HepG2 (cell line): Measurements from ENCODE around the gene QPCT. TPM values are rescaled to one million over a fixed set of nuclear protein-coding genes. Genes with fewer than 3 reads are reported as not detected.

Experiments
- ATAC-seq: fragments of 200-7000 bp; cut with Tn5 transposase; 3 replicates; pipeline ENCODE4 v1.9.1; 2020; ENCODE audit warnings: mild to moderate bottlenecking, moderate library complexity
- BruUV-seq: library from RNA; stranded (reverse); fragments of 400-500 nt; replicated peaks from 2 replicates; lab custom pipeline; 2021; lab: Mats Ljungman, UMichigan
- CTCF ChIA-PET: fragments of 300-600 bp; formaldehyde crosslinking; extraction: SDS; loops from one replicate; lab custom pipeline; 2021; ENCODE audit warnings: low total read pairs, inconsistent platforms, low intra/inter-chr PET ratio; lab: Yijun Ruan, JAX
- POLR2A ChIA-PET: fragments of 350-600 bp; sonication (Branson Sonifier 250); formaldehyde crosslinking; loops from one replicate; lab custom pipeline; 2020; ENCODE audit warnings: antibody characterized with exemption, inconsistent platforms; lab: Yijun Ruan, JAX
- DNase-seq: peaks from one replicate; pipeline ENCODE4 v3.0.0-alpha.2; 2015; ENCODE audit warnings: low spot score
- FAIRE-seq: peaks from 3 replicates; lab custom pipeline; 2011; peaks lifted over from hg19 to GRCh38; lab: Jason Lieb, UNC
- H2AFZ ChIP-seq: one replicate; pipeline ENCODE4 v1.6.1; 2011; ENCODE audit warnings: low read length, inconsistent platforms
- H3K27ac ChIP-seq: fragments of 300-600 bp; 3 replicates; pipeline ENCODE4 v1.8.0; 2011; ENCODE audit warnings: mixed run types, mild to moderate bottlenecking, mixed read lengths, low read length, inconsistent platforms; ENCODE audit not compliant: insufficient read depth; ENCODE audit errors: extremely low read length
- H3K27me3 ChIP-seq, 2 experiments: fragments of 200-600 bp in 1 of 2; 2 replicates in 1 of 2; 3 replicates in 1 of 2; pipeline versions ENCODE4 v1.6.0 to v1.8.0; 2011; ENCODE audit warnings: low read length in 2 of 2, mild to moderate bottlenecking in 2 of 2, moderate library complexity in 2 of 2, inconsistent platforms in 1 of 2; ENCODE audit not compliant: insufficient read depth in 2 of 2, control insufficient read depth in 1 of 2
- H3K36me3 ChIP-seq, 2 experiments: fragments of 200-600 bp in 1 of 2; replicated peaks in 1 of 2; 2 replicates in 1 of 2; 3 replicates in 1 of 2; pipeline versions ENCODE4 v1.5.1 to v1.8.0; 2011; ENCODE audit warnings: low read length in 2 of 2, inconsistent platforms in 1 of 2; ENCODE audit not compliant: insufficient read depth in 2 of 2, control insufficient read depth in 1 of 2
- H3K4me1 ChIP-seq: 2 replicates; pipeline ENCODE4 v1.5.1; 2012; ENCODE audit warnings: low read length, inconsistent platforms; ENCODE audit not compliant: insufficient read depth
- H3K4me2 ChIP-seq: 2 replicates; pipeline ENCODE4 v1.6.0; 2011; ENCODE audit warnings: low read depth, low read length, inconsistent platforms
- H3K4me3 ChIP-seq, 3 experiments: fragments of 200-600 bp in 1 of 3; sonication (generic), shearing (Covaris generic) in 1 of 3; replicated peaks in 1 of 3; 2 replicates each; pipeline ENCODE4 v1.5.1; 2011 to 2016; ENCODE audit warnings: low read length in 3 of 3, inconsistent platforms in 2 of 3, low read depth in 2 of 3, mild to moderate bottlenecking in 2 of 3, control low read depth in 1 of 3, mixed read lengths in 1 of 3; ENCODE audit not compliant: insufficient read depth in 1 of 3
- H3K79me2 ChIP-seq: one replicate; pipeline ENCODE4 v1.6.1; 2011; ENCODE audit warnings: low read length, inconsistent platforms; ENCODE audit not compliant: insufficient read depth
- H3K9ac ChIP-seq: 2 replicates; pipeline ENCODE4 v1.6.0; 2011; ENCODE audit warnings: mild to moderate bottlenecking, low read depth, low read length, inconsistent platforms; ENCODE audit not compliant: insufficient read depth
- H3K9me3 ChIP-seq: 2 replicates; pipeline ENCODE4 v1.5.1; 2012; ENCODE audit warnings: mild to moderate bottlenecking, low read length
- H4K20me1 ChIP-seq: 2 replicates; pipeline ENCODE4 v1.6.0; 2011; ENCODE audit warnings: inconsistent platforms, mild to moderate bottlenecking, low read length, moderate library complexity; ENCODE audit not compliant: insufficient read depth
- ATF3 ChIP-seq: sonication (generic); formaldehyde crosslinking; IDR thresholded peaks from 2 replicates; pipeline ENCODE4 v1.4.0; 2020; ENCODE audit warnings: missing genetic modification reagents
- ATF4 ChIP-seq, 2 experiments: fragments of 450-650 bp in 1 of 2; sonication (generic) in 1 of 2; formaldehyde crosslinking; IDR thresholded peaks; 2 replicates each; pipeline versions ENCODE4 v1.5.0 to v1.8.0; 2020 to 2022; ENCODE audit warnings: mild to moderate bottlenecking in 1 of 2, missing genetic modification reagents in 1 of 2
- ELF3 ChIP-seq: IDR thresholded peaks from 2 replicates; pipeline ENCODE4 v1.6.1; 2016; ENCODE audit warnings: missing genetic modification reagents, missing compliant biosample characterization
- EP300 ChIP-seq, 3 experiments: sonication (generic) in 1 of 3; formaldehyde crosslinking in 1 of 3; IDR thresholded peaks; 2 replicates each; pipeline versions ENCODE4 v1.5.1 to v1.6.1; 2011 to 2020; ENCODE audit warnings: low read depth in 2 of 3, low read length in 2 of 3, borderline replicate concordance in 1 of 3, improper control_type of control experiment in 1 of 3, mild to moderate bottlenecking in 1 of 3, missing genetic modification reagents in 1 of 3, moderate library complexity in 1 of 3
- ETV5 ChIP-seq: IDR thresholded peaks from 2 replicates; pipeline ENCODE4 v1.6.1; 2018; ENCODE audit warnings: missing biosample characterization, missing genetic modification reagents, inconsistent platforms, borderline replicate concordance
- FOXA1 ChIP-seq, 2 experiments: fragments of 450-650 bp in 1 of 2; sonication (generic) in 1 of 2; formaldehyde crosslinking in 1 of 2; IDR thresholded peaks; 2 replicates each; pipeline versions ENCODE4 v1.4.0 to v1.6.1; 2016 to 2020; ENCODE audit warnings: missing genetic modification reagents in 1 of 2
- FOXA3 ChIP-seq: IDR thresholded peaks from 2 replicates; pipeline ENCODE4 v1.6.1; 2016; ENCODE audit warnings: missing genetic modification reagents, missing compliant biosample characterization
- GABPA ChIP-seq, 2 experiments: IDR thresholded peaks; 2 replicates each; pipeline ENCODE4 v1.6.1; 2011 to 2016; ENCODE audit warnings: low read depth in 2 of 2, low read length in 1 of 2, missing biosample characterization in 1 of 2, missing genetic modification characterization in 1 of 2
- GABPB1 ChIP-seq: IDR thresholded peaks from 2 replicates; pipeline ENCODE4 v1.6.1; 2016; ENCODE audit warnings: mild to moderate bottlenecking, missing genetic modification reagents, moderate library complexity, missing compliant biosample characterization
- PPARG ChIP-seq: conservative IDR thresholded peaks from 2 replicates; pipeline ENCODE4 v1.6.1; 2016; ENCODE audit warnings: missing biosample characterization, missing genetic modification reagents
- RNF2 ChIP-seq: fragments of 450-650 bp; conservative IDR thresholded peaks from 2 replicates; pipeline ENCODE4 v1.6.1; 2016; ENCODE audit warnings: low read depth
- SAP130 ChIP-seq: IDR thresholded peaks from 2 replicates; pipeline ENCODE4 v1.6.1; 2016; ENCODE audit warnings: low read depth
- SNAPC4 ChIP-seq: sonication (generic); formaldehyde crosslinking; IDR thresholded peaks from 2 replicates; pipeline ENCODE4 v1.4.0; 2020; ENCODE audit warnings: mild to moderate bottlenecking, missing genetic modification reagents
- ZNF414 ChIP-seq: sonication (generic); formaldehyde crosslinking; IDR thresholded peaks from 2 replicates; pipeline ENCODE4 v1.5.0; 2020; ENCODE audit warnings: missing genetic modification reagents
- WGBS: methylation state at CpG from one replicate; pipeline ENCODE4 v1.1.6; 2017; ENCODE audit warnings: low lambda C conversion rate; 5-methylcytosine and 5-hydroxymethylcytosine counted together
- in situ Hi-C: cut with HindIII; loops from 2 replicates; pipeline ENCODE4 v1.10.0; 2017; ENCODE audit warnings: low pct_unique_long_range_greater_than_20kb; ENCODE audit not compliant: extremely low pct_ligation_motif_present
- intact Hi-C: fragments of 100-400 bp; cut with micrococcal nuclease; formaldehyde crosslinking; loops from one replicate; pipeline ENCODE4 v1.10.0; 2022; ENCODE audit not compliant: unreplicated experiment
- polyA plus RNA-seq, 8 experiments: library from polyadenylated mRNA; depleted of rRNA in 3 of 8; stranded (reverse) in 7 of 8; unstranded in 1 of 8; fragments of >200 nt; fragmentation: Illumina TruSeq in 4 of 8; extraction: Trizol in 4 of 8; gene quantifications; 2 replicates each; pipeline versions ENCODE4 v1.2.1 to v1.2.3, GENCODE V29; 2011 to 2016; ENCODE audit warnings: low read depth in 4 of 8, missing spikeins in 1 of 8, mixed read lengths in 1 of 8; ENCODE audit not compliant: insufficient read depth in 1 of 8
- total RNA-seq, 5 experiments: library from RNA; depleted of rRNA; stranded (reverse); fragments of >200 nt; fragmentation: Illumina TruSeq; extraction: Trizol; gene quantifications; 2 replicates each; pipeline ENCODE4 v1.2.3, GENCODE V29; 2016; ENCODE audit warnings: low read depth in 1 of 5

The QPCT gene
- total and polyA plus RNA-seq, 2 of the 13 experiments (the other 11 are each of a cell fraction or from before 2014, with no cell fraction given): 0.77 to 1.2 TPM

- peak; percentile 44 for FAIRE-seq
- H2AFZ ChIP-seq: no peak overlapping the region
- peak; percentile 80 for ATAC-seq
- H3K36me3 ChIP-seq: no peaks in the 10 kb centered on the region
- no peaks in the 10 kb centered on the region for H3K79me2 ChIP-seq
- H3K27me3 ChIP-seq: peaks cover 0 to 2% of the 10 kb centered on the region in 2 experiments; a peak in 2 of 5 replicates
- H3K4me2 ChIP-seq: peak overlapping the region; percentile 10; the same call in 1 of the 2 replicates
- WGBS: 9% methylated on average over 5 of the region's 5 CpGs
- H3K4me1 ChIP-seq: peaks cover 12% of the 10 kb centered on the region; the same call in 1 of the 2 replicates
- CTCF ChIA-PET: no interaction called here
- DNase-seq: peak; percentile 56
- no peak overlapping the region for H3K9ac ChIP-seq
- H3K27ac ChIP-seq: no peak overlapping the region
- no peaks in the 10 kb centered on the region for H4K20me1 ChIP-seq
- no TSS peak for BruUV-seq
- no peaks in the 10 kb centered on the region for H3K9me3 ChIP-seq
- intact Hi-C loops: loop anchor here (10.0 kb wide), 2 partner anchors 145 to 255 kb away; no protein-coding TSS in a partner anchor
- no peak overlapping the region for H3K4me3 ChIP-seq
- in situ Hi-C loops: no loop called here
- POLR2A ChIA-PET: interaction anchor here (0.6 kb wide), 1 partner anchor 373 kb away, joined by 4 read pairs; no protein-coding TSS in a partner anchor
- TF ChIP-seq GABPB1 (peak; percentile 39; the same call in 1 of the 2 replicates), EP300 (IDR thresholded peaks at IDR 0.05; ENCODE audit: low read depth in 2 of 2, low read length in 2 of 2) (peak in 1 of 2 experiments; percentile 14; a peak in 1 of 4 replicates), EP300 (CRISPR knock-in tag; IDR thresholded peaks at IDR 0.05; ENCODE audit: borderline replicate concordance) (peak; percentile 25; the same call in 1 of the 2 replicates), SNAPC4 (no peak), ATF3 (peak; percentile 51; the same call in 1 of the 2 replicates), RNF2 (no peak), PPARG (CRISPR knock-in tag) (0 out of 2 replicates have a peak, but pooled peaks have one; percentile 28), GABPA (IDR thresholded peaks at IDR 0.05; ENCODE audit: low read depth, low read length) (no peak), GABPA (CRISPR knock-in tag; IDR thresholded peaks at IDR 0.05; ENCODE audit: low read depth) (peak; percentile 74), SAP130 (peak; percentile 34; the same call in 1 of the 2 replicates), ETV5 (CRISPR knock-in tag) (peak; percentile 80; the same call in 1 of the 2 replicates), ATF4 (CRISPR knock-in tag; IDR thresholded peaks at IDR 0.05) (no peak), ZNF414 (CRISPR knock-in tag) (no peak), FOXA3 (CRISPR knock-in tag) (peak; percentile 85), ELF3 (CRISPR knock-in tag) (peak; percentile 79), FOXA1 (IDR thresholded peaks at IDR 0.05) (no peak), FOXA1 (CRISPR knock-in tag; IDR thresholded peaks at IDR 0.05) (peak; percentile 59)
Measured at GRCh38 chr2:37389989-37390765, 45.7 kb downstream of the QPCT start.
